LHCN-M2 (cell line): ENCODE data around the gene HS3ST6. TPM values are rescaled to one million over a fixed set of nuclear protein-coding genes. Genes with fewer than 3 reads are reported as not detected.
"Not testable (repeated sequence)": the region's sequence is repeated elsewhere in the genome, so short reads cannot be mapped to it uniquely, and the experiment has no call there.

Source experiments
- DNase-seq: peaks from one replicate; pipeline ENCODE4 v3.0.0-alpha.2; 2012; ENCODE audit warnings: low read depth
- total RNA-seq: library from RNA; depleted of rRNA; stranded (reverse); fragments of >200 nt; gene quantifications from 2 replicates; pipeline ENCODE4 v1.2.3, GENCODE V29; 2014; rRNA removed

HS3ST6 gene
- total RNA-seq, 1 experiment from 2014 or later: not detected

DNA sequence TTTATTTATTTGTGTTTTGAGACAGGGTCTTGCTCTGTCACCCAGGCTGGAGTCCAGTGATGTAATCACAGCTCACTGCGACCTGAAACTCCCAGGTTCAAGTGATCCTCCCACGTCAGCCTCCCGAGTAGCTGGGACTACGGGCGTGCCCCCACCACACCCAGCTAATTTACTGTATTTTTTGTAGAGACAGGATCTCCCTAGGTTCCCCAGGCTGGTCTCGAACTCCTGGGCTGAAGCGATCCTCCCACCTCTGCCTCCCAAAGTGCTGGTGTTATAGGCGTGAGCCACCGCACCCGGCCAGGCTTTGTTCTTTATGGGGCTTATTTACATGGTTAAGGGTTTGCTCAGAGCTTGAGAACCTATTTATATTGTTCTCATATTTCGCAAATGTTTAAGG is 40.4 kb downstream of the HS3ST6 start:
- DNase-seq: no peak

DNA sequence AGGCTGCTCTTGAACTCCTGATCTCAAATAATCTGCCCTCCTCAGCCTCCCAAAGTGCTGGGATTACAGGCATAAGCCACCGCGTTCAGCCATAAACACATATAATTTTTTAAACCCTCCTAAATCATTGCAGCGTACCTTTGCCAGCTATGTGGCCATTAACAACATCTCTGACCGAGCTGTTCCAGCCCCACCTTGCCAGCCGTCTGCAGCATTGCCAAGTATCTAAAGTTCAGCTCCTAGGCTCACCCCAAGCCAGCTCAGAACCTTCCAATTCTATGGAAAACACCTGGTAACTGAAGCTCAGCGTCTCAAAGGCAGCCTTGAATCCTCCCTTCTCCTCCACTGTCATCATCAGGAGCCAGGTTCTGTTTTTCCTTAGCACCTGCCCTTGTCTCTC is 41.1 kb downstream of the HS3ST6 start:
- DNase-seq: no peak

DNA sequence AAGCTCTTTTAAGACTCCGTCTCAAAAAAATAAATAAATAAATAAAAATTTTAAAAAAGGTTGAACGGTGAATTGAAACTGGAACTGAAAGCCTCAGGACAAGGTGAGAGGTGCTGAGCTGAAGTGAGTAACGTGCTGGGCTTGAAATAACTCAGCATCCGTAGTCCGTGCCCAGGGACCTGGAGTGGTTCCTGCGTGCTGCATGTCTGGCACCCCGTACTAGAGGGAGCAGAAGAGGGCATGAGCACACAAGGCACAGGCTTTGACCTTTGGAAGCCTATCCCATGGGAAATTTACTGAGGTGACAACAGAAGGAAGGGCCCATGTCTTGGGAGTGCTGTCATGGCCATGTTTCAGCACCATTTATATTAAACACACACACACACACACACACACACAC is 41.7 kb downstream of the HS3ST6 start:
- no peak for DNase-seq

DNA sequence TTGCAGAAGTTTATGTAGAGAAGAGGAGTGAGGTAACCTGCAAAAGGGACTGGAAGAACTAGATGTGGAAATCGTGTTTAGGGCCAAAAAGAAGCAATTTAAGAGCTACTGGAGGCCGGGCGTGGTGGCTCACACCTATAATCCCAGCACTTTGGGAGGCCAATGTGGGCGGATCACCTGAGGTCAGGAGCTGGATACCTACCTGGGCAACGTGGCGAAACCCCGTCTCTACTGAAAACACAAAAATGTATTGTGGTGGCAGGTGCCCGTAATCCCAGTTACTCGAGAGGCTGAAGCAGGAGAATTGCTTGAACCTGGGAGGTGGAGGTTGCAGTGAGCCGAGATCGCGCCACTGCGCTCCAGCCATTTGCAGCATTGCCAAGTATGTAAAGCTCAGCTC is 42.1 kb downstream of the HS3ST6 start:
- DNase-seq: not testable (repeated sequence)

DNA sequence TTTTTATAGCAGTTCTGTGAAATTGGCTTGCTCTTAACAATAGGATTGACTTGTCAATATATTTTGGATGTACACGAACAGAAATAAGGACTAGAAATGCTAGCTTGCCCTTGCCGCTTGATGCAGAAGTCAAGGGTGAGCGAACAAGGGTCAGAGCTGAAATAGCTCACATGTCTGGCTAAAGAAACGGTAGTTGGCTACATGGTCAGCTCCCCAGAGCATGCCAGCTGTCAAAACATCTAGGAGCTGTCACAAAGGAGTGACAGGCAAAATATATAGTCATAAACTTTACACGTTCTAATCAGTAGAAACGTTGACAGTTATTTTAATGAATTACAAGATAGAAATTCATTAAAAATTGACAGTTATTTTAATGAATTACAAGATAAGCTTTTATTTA is 43.4 kb downstream of the HS3ST6 start:
- peak; percentile 9 for DNase-seq

DNA sequence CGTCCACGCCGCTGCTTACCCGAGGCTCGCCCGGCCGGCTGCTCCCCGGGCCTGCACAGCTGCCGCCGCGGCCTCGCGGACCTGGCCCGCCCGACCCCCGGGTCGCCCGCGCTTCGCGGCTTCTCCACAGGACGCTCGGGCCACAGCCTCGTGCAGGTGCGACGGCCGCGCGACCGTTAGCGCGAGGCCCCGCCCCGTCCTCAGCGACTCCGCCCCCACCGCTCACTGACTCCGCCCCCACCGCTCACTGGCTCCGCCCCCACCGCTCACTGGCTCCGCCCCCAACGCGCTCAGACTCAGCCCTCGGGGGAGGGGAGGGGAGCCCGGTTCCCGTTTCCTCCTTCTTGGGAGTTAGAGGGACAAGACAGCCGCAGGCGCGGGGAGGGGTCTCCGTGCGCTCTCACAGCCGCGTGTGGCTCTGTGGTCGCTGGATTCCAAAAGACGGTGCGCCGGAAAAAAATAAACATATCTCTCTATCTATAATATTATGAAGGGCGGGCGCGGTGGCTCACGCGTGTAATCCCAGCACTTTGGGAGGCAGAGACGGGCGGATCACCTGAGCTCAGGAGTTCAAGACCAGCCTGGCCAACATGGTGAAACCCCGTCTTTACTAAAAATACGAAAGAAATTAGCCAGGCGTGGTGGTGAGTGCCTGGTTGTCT is 46.1 kb downstream of the HS3ST6 start, which contains the start of gene MEIOB:
Gene MEIOB, minus strand, starts transcription at position 191 of the 662 bp plus-strand sequence. CDS start 3,989 bp downstream, outside the sequence.
- no peak for DNase-seq

DNA sequence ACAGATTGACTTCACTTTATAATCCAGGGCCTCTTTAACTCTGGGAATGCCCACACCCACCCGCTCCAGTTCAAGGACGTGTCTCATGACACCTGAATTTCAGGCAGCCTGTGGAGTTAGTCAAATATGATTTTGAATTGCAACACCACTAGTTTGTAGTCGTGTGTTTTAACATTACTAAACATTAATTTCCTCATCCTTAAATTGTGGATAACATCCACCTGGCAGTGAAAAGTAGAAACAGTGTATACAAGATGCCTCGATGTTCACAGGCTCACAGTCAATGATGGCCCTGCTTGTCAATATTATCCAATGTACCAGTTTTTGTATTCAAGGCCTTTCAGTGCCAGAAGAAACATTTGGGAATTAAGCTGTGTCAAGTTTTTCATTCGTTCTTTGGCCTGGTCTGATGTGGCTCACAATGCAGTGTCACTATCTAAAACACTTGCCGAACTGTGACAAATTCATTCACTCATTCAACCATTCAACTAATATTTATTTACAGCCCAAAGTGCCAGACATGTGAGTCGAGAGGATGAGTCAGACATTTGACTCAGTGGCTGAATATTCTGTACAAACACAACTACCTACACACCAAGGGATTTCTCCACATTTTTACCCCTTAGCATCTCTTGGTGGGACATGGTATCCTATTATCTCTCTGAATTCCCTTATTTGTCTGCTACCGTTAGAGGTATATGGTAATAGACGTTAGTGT is 47.7 kb downstream of the HS3ST6 start:
- DNase-seq: peak; percentile 54

DNA sequence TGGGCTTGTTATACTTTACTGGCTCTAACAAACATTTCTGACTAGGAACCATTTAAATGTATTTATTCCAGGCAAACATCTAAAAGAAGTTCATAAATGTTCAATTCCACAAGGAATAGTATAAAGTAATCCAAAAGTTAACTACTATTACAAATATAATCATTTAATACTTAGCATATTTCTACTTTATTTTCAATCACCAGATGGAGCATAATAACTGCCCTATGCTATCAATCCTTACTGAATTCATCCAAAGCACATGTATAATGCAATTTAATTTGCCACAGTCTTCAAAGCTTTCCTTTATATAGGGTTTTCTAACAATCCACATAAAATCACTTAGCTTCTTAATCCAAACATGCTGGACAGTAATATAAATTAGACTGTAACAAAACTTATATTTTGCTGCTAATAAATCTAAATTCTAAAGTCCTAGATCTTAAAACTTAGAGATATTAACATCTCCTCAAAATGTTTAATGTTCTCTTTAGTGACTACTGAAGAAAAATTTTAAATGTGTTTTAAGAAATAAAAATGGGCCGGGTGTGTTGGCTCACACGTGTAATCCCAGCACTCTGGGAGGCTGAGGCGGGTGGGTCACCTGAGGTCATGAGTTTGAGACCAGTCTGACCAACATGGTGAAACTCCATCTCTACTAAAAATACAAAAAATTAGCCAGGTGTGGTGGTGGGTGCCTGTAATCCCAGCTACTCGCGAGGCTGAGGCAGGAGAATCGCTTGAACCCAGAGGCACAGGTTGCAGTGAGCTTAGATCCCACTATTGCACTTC is 52.1 kb downstream of the HS3ST6 start:
- no peak for DNase-seq

DNA sequence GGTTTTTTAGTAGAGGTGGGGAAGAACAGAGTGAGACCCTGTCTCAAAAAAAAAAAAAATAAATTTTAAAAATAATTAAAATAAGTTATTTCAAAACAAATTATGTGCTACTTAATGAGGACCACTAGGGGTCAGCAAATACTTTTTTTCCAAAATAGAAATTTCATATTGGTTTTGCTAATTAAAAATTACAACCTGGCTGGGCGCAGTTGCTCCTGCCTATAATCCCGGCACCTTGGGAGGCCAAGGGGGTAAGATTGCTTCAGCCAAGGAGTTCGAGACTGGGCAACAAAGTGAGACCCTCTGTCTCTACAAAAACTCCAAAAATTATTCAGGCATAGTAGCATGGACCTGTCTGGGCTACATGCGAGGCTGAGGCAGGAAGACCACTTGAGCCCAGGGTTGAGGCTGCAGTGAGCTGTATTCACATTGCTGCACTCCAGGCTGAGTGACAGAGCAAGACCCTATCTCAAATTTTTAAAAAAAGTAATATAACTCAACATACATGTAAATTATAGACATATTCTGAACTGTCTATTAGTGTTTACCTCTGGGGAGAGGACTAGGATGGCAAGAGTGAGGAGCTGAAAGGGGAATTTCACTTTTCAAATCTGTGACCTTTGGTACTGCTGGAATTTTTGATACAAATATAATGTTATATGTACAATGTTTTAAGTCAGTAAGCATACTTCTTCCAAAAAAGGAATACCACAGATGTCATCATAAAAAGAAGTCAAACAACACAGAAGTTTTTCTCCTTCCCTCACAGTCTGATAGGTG is 54.3 kb downstream of the HS3ST6 start:
- peak; percentile 35 for DNase-seq

DNA sequence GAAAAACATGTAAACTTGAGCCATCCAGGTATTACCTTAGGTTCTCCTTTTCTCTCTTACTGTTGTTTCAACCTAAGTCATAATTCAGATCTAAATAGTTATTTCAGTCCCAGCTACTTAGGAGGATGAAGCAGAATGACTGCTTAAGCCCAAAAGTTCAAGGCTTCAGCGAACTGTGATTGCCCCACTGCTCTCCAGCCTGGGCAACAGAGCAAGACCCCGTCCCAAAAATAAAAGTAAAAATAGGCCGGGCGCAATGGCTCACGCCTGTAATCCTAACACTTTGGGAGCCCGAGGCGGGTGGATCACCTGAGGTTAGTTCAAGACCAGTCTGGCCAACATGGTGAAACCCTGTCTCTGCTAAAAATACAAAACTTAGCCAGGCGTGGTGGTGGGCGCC is 55.8 kb downstream of the HS3ST6 start:
- DNase-seq: no peak

DNA sequence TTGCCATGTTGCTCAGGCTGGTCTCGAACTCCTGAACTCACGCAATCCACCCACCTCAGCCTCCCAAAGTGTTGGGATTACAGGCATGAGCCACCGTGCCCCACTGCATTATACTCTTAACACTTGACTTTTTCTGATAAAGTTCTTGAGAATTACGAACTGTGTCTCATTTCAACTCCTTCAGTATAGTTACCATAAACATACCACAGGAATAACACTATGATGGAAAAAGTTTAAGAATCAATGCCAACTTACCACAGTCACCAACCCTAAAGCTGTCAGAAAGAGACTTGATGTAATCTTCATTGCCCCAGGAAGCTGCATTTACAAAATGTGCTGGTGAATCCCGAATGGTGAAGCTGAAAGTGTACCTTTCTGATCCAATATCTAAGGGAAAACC is 56.5 kb downstream of the HS3ST6 start:
- no peak for DNase-seq

Other genes with a start within 250 kb of the HS3ST6 start
- 59.1 and 62.8 TPM in 2 replicates for gene JPT2, start 240.1 kb downstream of the HS3ST6 start, total RNA-seq
- gene MAPK8IP3, start 212.2 kb downstream of the HS3ST6 start, total RNA-seq: 45.9 and 55.4 TPM in 2 replicates
- 50.9 and 53.5 TPM in 2 replicates for gene NME3, start 146.9 kb downstream of the HS3ST6 start, total RNA-seq
- 13.7 and 17.4 TPM in 2 replicates for gene EME2, start 145.6 kb downstream of the HS3ST6 start, total RNA-seq
- gene MRPS34, start 145.3 kb downstream of the HS3ST6 start, total RNA-seq: 132 and 155 TPM in 2 replicates
- 24.2 and 27.2 TPM in 2 replicates for gene SPSB3, start 135.8 kb downstream of the HS3ST6 start, total RNA-seq
- 145 and 213 TPM in 2 replicates for gene NUBP2, start 135.5 kb downstream of the HS3ST6 start, total RNA-seq
- gene IGFALS, start 124.7 kb downstream of the HS3ST6 start, total RNA-seq: not detected in 2 replicates
- 35.4 and 45.2 TPM in 2 replicates for gene HAGH, start 91.6 kb downstream of the HS3ST6 start, total RNA-seq
- gene FAHD1, start 91.2 kb downstream of the HS3ST6 start, total RNA-seq: 58.8 and 64.9 TPM in 2 replicates
- not detected in 2 replicates for gene MEIOB, start 46.3 kb downstream of the HS3ST6 start, total RNA-seq
- 14.2 and 14.4 TPM in 2 replicates for gene MSRB1, start 24.8 kb upstream of the HS3ST6 start, total RNA-seq
- not detected in 2 replicates for gene RPL3L, start 36.3 kb upstream of the HS3ST6 start, total RNA-seq
- gene NDUFB10, start 41.1 kb upstream of the HS3ST6 start, total RNA-seq: 244 and 288 TPM in 2 replicates
- 2,551 and 2,646 TPM in 2 replicates for gene RPS2, start 46.4 kb upstream of the HS3ST6 start, total RNA-seq
- gene RNF151, start 48.4 kb upstream of the HS3ST6 start, total RNA-seq: not detected in 2 replicates
- 52.1 and 85.4 TPM in 2 replicates for gene TBL3, start 53.6 kb upstream of the HS3ST6 start, total RNA-seq
- 0.23 and 1.3 TPM in 2 replicates for gene NOXO1, start 63.1 kb upstream of the HS3ST6 start, total RNA-seq
- 26.0 and 30.5 TPM in 2 replicates for gene GFER, start 65.8 kb upstream of the HS3ST6 start, total RNA-seq
- 1.1 and 1.6 TPM in 2 replicates for gene SYNGR3, start 71.6 kb upstream of the HS3ST6 start, total RNA-seq
- 37.2 and 47.5 TPM in 2 replicates for gene ZNF598, start 91.4 kb upstream of the HS3ST6 start, total RNA-seq
- gene NPW, start 101.4 kb upstream of the HS3ST6 start, total RNA-seq: 1.3 TPM in 2 replicates
- gene NHERF2, start 108.5 kb upstream of the HS3ST6 start, total RNA-seq: 5.5 and 7.3 TPM in 2 replicates
- 25.5 and 29.0 TPM in 2 replicates for gene NTHL1, start 129.4 kb upstream of the HS3ST6 start, total RNA-seq
- 49.8 and 52.2 TPM in 2 replicates for gene TSC2, start 129.6 kb upstream of the HS3ST6 start, total RNA-seq
- gene PKD1, start 217.5 kb upstream of the HS3ST6 start, total RNA-seq: 83.5 and 99.2 TPM in 2 replicates
- gene RAB26, start 230.2 kb upstream of the HS3ST6 start, total RNA-seq: 1.6 and 2.0 TPM in 2 replicates
- gene TRAF7, start 237.4 kb upstream of the HS3ST6 start, total RNA-seq: 125 and 134 TPM in 2 replicates